Coronary artery (tissue), 2 donors: ENCODE results near the gene MLLT6.

Source experiments
- DNase-seq: peaks from one replicate; pipeline ENCODE4 v3.0.0-alpha.2; 2017; ENCODE audit warnings: low spot score
- H3K27ac ChIP-seq, 2 donors: fragments of 200-600 bp; sonication (generic); one replicate each; pipeline ENCODE4 v1.5.1; 2016 to 2019
- H3K4me3 ChIP-seq: fragments of 200-600 bp; sonication (generic); 2 replicates; pipeline ENCODE4 v1.5.1; 2016; ENCODE audit warnings: mild to moderate bottlenecking, moderate library complexity
- CTCF ChIP-seq: fragments of 200-600 bp; sonication (generic); IDR thresholded peaks from one replicate; pipeline ENCODE4 v1.5.1; 2019; ENCODE audit warnings: antibody characterized with exemption

MLLT6 gene

GRCh38 chr17:38676706-38677504, 28.2 kb upstream of the MLLT6 start:
- no peak overlapping the region for H3K4me3 ChIP-seq
- H3K27ac ChIP-seq = no peak overlapping the region
- no peak for DNase-seq
- peak; percentile 83 for TF ChIP-seq CTCF

- DNase-seq = no peak
- H3K4me3 ChIP-seq = no peak overlapping the region
- TF ChIP-seq CTCF = no peak
- no peak overlapping the region for H3K27ac ChIP-seq
These were observed 27.3 kb upstream of the MLLT6 start for GRCh38 chr17:38677819-38678218.

- TF ChIP-seq CTCF = no peak
- no peak for DNase-seq
- Histone ChIP-seq H3K4me3 (no peak overlapping the region), H3K27ac (no peak overlapping the region)
These were observed 24.0 kb upstream of the MLLT6 start for GRCh38 chr17:38681096-38681495.

GRCh38 chr17:38685491-38685890, 19.6 kb upstream of the MLLT6 start:
- no peak for TF ChIP-seq CTCF
- Histone ChIP-seq H3K27ac (no peak overlapping the region), H3K4me3 (no peak overlapping the region)
- no peak for DNase-seq

GRCh38 chr17:38687286-38687685, 17.8 kb upstream of the MLLT6 start:
- Histone ChIP-seq H3K27ac (no peak overlapping the region), H3K4me3 (no peak overlapping the region)
- no peak for TF ChIP-seq CTCF
- DNase-seq = no peak

GRCh38 chr17:38690386-38690785, 14.7 kb upstream of the MLLT6 start:
- TF ChIP-seq CTCF = no peak
- no peak for DNase-seq
- Histone ChIP-seq H3K27ac (no peak overlapping the region), H3K4me3 (no peak overlapping the region)

GRCh38 chr17:38691154-38691553, 13.9 kb upstream of the MLLT6 start:
- Histone ChIP-seq H3K4me3 (no peak overlapping the region), H3K27ac (no peak overlapping the region)
- no peak for DNase-seq
- TF ChIP-seq CTCF = no peak
